Neural cell (in vitro differentiated cells): ENCODE results near the gene TMEM131. TPM values are rescaled to one million over a fixed set of nuclear protein-coding genes. Genes with fewer than 3 reads are reported as not detected.

Experiments used
- H2AFZ ChIP-seq: fragments of 200-600, 300-800 bp; sonication (generic), shearing (Covaris generic); 2 replicates; pipeline ENCODE4 v1.6.0; 2014; ENCODE audit warnings: low read depth, mild to moderate bottlenecking, antibody characterized with exemption, low read length, moderate library complexity
- H3F3A ChIP-seq: fragments of 200-600 bp; shearing (Covaris generic); 2 replicates; pipeline ENCODE4 v1.6.1; 2016; ENCODE audit warnings: mild to moderate bottlenecking, moderate library complexity, mixed read lengths, antibody characterized with exemption, low read length; ENCODE audit not compliant: insufficient read depth, poor library complexity, severe bottlenecking
- H3K27ac ChIP-seq: fragments of 200-600, 300-800 bp; sonication (generic), shearing (Covaris generic); 2 replicates; pipeline ENCODE4 v1.5.1; 2014; ENCODE audit warnings: mild to moderate bottlenecking, low read length, moderate library complexity
- H3K27me3 ChIP-seq: fragments of 300-800, 200-600 bp; sonication (generic), shearing (Covaris generic); 2 replicates; pipeline ENCODE4 v1.6.0; 2014; ENCODE audit warnings: mild to moderate bottlenecking, low read depth, low read length, moderate library complexity; ENCODE audit not compliant: insufficient read depth
- H3K36me3 ChIP-seq: fragments of 300-800, 200-600 bp; sonication (generic), shearing (Covaris generic); 2 replicates; pipeline ENCODE4 v1.5.1; 2014; ENCODE audit warnings: mild to moderate bottlenecking, antibody characterized with exemption, low read length, moderate library complexity; ENCODE audit not compliant: insufficient read depth
- H3K4me2 ChIP-seq: fragments of 300-800, 200-600 bp; sonication (generic), shearing (Covaris generic); 2 replicates; pipeline ENCODE4 v1.6.0; 2014; ENCODE audit warnings: mild to moderate bottlenecking, low read length
- H3K4me3 ChIP-seq: fragments of 300-800, 200-600 bp; sonication (generic), shearing (Covaris generic); 2 replicates; pipeline ENCODE4 v1.5.1; 2014; ENCODE audit warnings: mild to moderate bottlenecking, low read length, moderate library complexity
- H3K79me2 ChIP-seq: fragments of 200-600 bp; shearing (Covaris generic); replicated peaks from 2 replicates; pipeline ENCODE4 v1.6.0; 2014; ENCODE audit warnings: mild to moderate bottlenecking, low read length, moderate library complexity; ENCODE audit not compliant: insufficient read depth
- H3K9ac ChIP-seq: fragments of 300-800, 200-600 bp; sonication (generic), shearing (Covaris generic); 2 replicates; pipeline ENCODE4 v1.6.1; 2016; ENCODE audit warnings: mild to moderate bottlenecking, low read length, mixed read lengths
- H3K9me2 ChIP-seq: fragments of 200-600 bp; shearing (Covaris generic); 2 replicates; pipeline ENCODE4 v1.6.1; 2016; ENCODE audit warnings: mild to moderate bottlenecking, low read length, mixed read lengths; ENCODE audit not compliant: insufficient read depth
- H3K9me3 ChIP-seq: fragments of 200-600, 300-800 bp; sonication (generic), shearing (Covaris generic); 2 replicates; pipeline ENCODE4 v1.6.1; 2016; ENCODE audit warnings: mild to moderate bottlenecking, mixed run types, low read length, moderate library complexity, mixed read lengths
- H4K20me1 ChIP-seq: fragments of 200-600 bp; shearing (Covaris generic); 2 replicates; pipeline ENCODE4 v1.6.1; 2016; ENCODE audit warnings: mild to moderate bottlenecking, mixed run types; ENCODE audit not compliant: insufficient read depth
- EP300 ChIP-seq: fragments of 450-650 bp; conservative IDR thresholded peaks from 2 replicates; pipeline ENCODE4 v1.6.1; 2014; ENCODE audit warnings: antibody characterized with exemption, mild to moderate bottlenecking, moderate library complexity; ENCODE audit not compliant: poor library complexity, severe bottlenecking
- EZH2 ChIP-seq: fragments of 200-600, 300-800 bp; shearing (Covaris generic), sonication (generic); IDR thresholded peaks from 2 replicates; pipeline ENCODE4 v1.6.1; 2014; ENCODE audit warnings: antibody characterized with exemption, low read length, borderline replicate concordance, mild to moderate bottlenecking; ENCODE audit not compliant: insufficient read depth, poor library complexity, severe bottlenecking
- MXI1 ChIP-seq: fragments of 450-650 bp; conservative IDR thresholded peaks from 2 replicates; pipeline ENCODE4 v1.6.1; 2014; ENCODE audit warnings: antibody characterized with exemption, mild to moderate bottlenecking; ENCODE audit not compliant: poor library complexity, severe bottlenecking
- POLR2AphosphoS5 ChIP-seq: IDR thresholded peaks from 2 replicates; pipeline ENCODE4 v1.6.1; 2012
- RAD21 ChIP-seq: fragments of 450-650 bp; conservative IDR thresholded peaks from 2 replicates; pipeline ENCODE4 v1.6.1; 2014; ENCODE audit warnings: antibody characterized with exemption, mild to moderate bottlenecking, moderate library complexity
- SMC3 ChIP-seq: fragments of 450-650 bp; conservative IDR thresholded peaks from 2 replicates; pipeline ENCODE4 v1.6.1; 2014; ENCODE audit warnings: antibody characterized with exemption, mild to moderate bottlenecking, moderate library complexity; ENCODE audit not compliant: poor library complexity
- TAF1 ChIP-seq: IDR thresholded peaks from 2 replicates; pipeline ENCODE4 v1.6.1; 2012; ENCODE audit warnings: low read depth
- polyA plus RNA-seq: library from polyadenylated mRNA; depleted of rRNA; stranded (reverse); fragments of >200 nt; gene quantifications from 2 replicates; pipeline ENCODE4 v1.2.3, GENCODE V29; 2014
- TF ChIP-seq, protein P1 (sequence below): fragments of 450-650 bp; IDR thresholded peaks from 2 replicates; pipeline ENCODE4 v1.5.1; 2014; ENCODE audit warnings: antibody characterized with exemption, mild to moderate bottlenecking, moderate library complexity; ENCODE audit not compliant: poor library complexity, severe bottlenecking
- TF ChIP-seq, protein P2 (sequence below): IDR thresholded peaks from 2 replicates; pipeline ENCODE4 v1.6.1; 2012; ENCODE audit warnings: borderline replicate concordance

Gene TMEM131
- polyA plus RNA-seq, 1 donor from 2014 or later = 9.6 TPM

DNA sequence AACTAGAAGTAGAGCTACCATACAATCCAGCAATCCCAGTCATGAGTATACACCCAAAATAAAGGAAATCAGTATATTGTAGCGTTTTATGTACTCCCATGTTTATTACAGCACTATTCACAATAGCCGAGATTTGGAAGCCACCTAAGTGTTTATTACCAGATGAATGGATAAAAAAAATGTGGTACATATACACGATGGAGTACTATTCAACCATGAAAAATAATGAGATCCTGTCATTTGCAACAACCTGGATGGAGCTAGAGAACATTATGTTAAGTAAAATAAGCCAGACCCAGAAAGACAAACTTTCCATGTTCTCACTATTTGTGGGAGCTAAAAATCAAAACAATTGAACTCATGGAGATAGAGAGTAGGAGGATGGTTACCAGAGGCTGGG is 131.9 kb downstream of the TMEM131 start:
- Histone ChIP-seq H3K79me2 (no peaks in the 10 kb centered on the region), H3K9me2 (no peaks in the 10 kb centered on the region), H3K36me3 (no peaks in the 10 kb centered on the region), H3K4me3 (no peak overlapping the region), H4K20me1 (no peaks in the 10 kb centered on the region), H3K9ac (no peak overlapping the region), H3K27me3 (no peaks in the 10 kb centered on the region), H2AFZ (no peak overlapping the region), H3K4me2 (no peak overlapping the region), H3K9me3 (no peaks in the 10 kb centered on the region), H3F3A (no peaks in the 10 kb centered on the region), H3K27ac (no peak overlapping the region)
- TF ChIP-seq EP300 (no peak), MXI1 (no peak), RAD21 (no peak), EZH2 (no peak), POLR2AphosphoS5 (no peak), SMC3 (no peak), TAF1 (no peak)
- TF ChIP-seq, protein P1, sequence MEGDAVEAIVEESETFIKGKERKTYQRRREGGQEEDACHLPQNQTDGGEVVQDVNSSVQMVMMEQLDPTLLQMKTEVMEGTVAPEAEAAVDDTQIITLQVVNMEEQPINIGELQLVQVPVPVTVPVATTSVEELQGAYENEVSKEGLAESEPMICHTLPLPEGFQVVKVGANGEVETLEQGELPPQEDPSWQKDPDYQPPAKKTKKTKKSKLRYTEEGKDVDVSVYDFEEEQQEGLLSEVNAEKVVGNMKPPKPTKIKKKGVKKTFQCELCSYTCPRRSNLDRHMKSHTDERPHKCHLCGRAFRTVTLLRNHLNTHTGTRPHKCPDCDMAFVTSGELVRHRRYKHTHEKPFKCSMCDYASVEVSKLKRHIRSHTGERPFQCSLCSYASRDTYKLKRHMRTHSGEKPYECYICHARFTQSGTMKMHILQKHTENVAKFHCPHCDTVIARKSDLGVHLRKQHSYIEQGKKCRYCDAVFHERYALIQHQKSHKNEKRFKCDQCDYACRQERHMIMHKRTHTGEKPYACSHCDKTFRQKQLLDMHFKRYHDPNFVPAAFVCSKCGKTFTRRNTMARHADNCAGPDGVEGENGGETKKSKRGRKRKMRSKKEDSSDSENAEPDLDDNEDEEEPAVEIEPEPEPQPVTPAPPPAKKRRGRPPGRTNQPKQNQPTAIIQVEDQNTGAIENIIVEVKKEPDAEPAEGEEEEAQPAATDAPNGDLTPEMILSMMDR = no peak
- TF ChIP-seq, protein P2, sequence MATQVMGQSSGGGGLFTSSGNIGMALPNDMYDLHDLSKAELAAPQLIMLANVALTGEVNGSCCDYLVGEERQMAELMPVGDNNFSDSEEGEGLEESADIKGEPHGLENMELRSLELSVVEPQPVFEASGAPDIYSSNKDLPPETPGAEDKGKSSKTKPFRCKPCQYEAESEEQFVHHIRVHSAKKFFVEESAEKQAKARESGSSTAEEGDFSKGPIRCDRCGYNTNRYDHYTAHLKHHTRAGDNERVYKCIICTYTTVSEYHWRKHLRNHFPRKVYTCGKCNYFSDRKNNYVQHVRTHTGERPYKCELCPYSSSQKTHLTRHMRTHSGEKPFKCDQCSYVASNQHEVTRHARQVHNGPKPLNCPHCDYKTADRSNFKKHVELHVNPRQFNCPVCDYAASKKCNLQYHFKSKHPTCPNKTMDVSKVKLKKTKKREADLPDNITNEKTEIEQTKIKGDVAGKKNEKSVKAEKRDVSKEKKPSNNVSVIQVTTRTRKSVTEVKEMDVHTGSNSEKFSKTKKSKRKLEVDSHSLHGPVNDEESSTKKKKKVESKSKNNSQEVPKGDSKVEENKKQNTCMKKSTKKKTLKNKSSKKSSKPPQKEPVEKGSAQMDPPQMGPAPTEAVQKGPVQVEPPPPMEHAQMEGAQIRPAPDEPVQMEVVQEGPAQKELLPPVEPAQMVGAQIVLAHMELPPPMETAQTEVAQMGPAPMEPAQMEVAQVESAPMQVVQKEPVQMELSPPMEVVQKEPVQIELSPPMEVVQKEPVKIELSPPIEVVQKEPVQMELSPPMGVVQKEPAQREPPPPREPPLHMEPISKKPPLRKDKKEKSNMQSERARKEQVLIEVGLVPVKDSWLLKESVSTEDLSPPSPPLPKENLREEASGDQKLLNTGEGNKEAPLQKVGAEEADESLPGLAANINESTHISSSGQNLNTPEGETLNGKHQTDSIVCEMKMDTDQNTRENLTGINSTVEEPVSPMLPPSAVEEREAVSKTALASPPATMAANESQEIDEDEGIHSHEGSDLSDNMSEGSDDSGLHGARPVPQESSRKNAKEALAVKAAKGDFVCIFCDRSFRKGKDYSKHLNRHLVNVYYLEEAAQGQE = no peak

DNA sequence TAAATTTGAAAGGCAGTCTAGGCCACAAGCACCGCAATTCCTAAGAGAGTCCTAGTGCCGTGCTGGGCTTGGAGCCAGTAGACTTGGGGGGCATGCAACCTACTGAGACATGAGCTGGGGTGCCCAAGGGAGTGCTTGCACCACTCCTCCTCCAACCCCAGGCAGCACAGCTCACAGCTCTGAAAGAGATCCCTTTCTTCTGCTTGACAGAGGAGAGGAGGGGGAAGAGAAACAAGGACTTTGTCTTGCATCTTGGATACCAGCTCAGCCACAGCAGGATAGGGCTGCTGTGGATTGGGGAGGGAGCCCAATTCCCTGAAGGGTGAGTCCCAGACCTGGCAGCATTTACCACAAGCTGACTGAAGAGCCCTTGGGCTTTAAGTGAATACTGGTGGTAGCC is 134.6 kb downstream of the TMEM131 start:
- no peaks in the 10 kb centered on the region for H3K79me2 ChIP-seq
- H4K20me1 ChIP-seq = no peaks in the 10 kb centered on the region
- no peak overlapping the region for H3K4me3 ChIP-seq
- H3F3A ChIP-seq = no peaks in the 10 kb centered on the region
- H3K9me3 ChIP-seq = no peaks in the 10 kb centered on the region
- H2AFZ ChIP-seq = no peak overlapping the region
- H3K4me2 ChIP-seq = no peak overlapping the region
- H3K9me2 ChIP-seq = no peaks in the 10 kb centered on the region
- H3K27me3 ChIP-seq = no peaks in the 10 kb centered on the region
- no peak overlapping the region for H3K9ac ChIP-seq
- H3K36me3 ChIP-seq = no peaks in the 10 kb centered on the region
- H3K27ac ChIP-seq = no peak overlapping the region
- TF ChIP-seq, protein P1 = no peak
- TF ChIP-seq RAD21 (no peak), EZH2 (no peak), TAF1 (no peak), EP300 (no peak), MXI1 (no peak), POLR2AphosphoS5 (no peak), SMC3 (no peak)
- TF ChIP-seq, protein P2 = no peak
